PC-9 (cell line): Measurements from ENCODE around the gene PRIMA1. TPM values are rescaled to one million over a fixed set of nuclear protein-coding genes. Genes with fewer than 3 reads are reported as not detected.

ENCODE experiments used
- BruUV-seq: library from RNA; stranded (reverse); fragments of 400-500 nt; replicated peaks from 2 replicates; lab custom pipeline; 2021; lab: Mats Ljungman, UMichigan
- CTCF ChIA-PET: fragments of 300-600 bp; sonication (Branson Sonifier 250); formaldehyde crosslinking; loops from one replicate; lab custom pipeline; 2022; ENCODE audit warnings: antibody characterized with exemption; lab: Charles Lee
- POLR2A ChIA-PET: fragments of 300-600 bp; sonication (Branson Sonifier 250); formaldehyde crosslinking; loops from one replicate; lab custom pipeline; 2022; ENCODE audit warnings: antibody characterized with exemption; ENCODE audit not compliant: unreplicated experiment; lab: Charles Lee
- DNase-seq, 2 experiments: peaks; one replicate each; pipeline versions ENCODE4 v3.0.0 to v3.0.0-alpha.2; 2015 to 2022; ENCODE audit warnings: mixed read lengths in 1 of 2
- H2AFZ ChIP-seq: fragments of 200-600 bp; sonication (generic); 2 replicates; pipeline ENCODE4 v1.8.1; 2017; ENCODE audit warnings: antibody characterized with exemption
- H3F3A ChIP-seq: fragments of 200-600 bp; sonication (generic); 2 replicates; pipeline ENCODE4 v1.8.1; 2017; ENCODE audit warnings: antibody characterized with exemption, mild to moderate bottlenecking, low read depth; ENCODE audit not compliant: insufficient read depth
- H3K27ac ChIP-seq: fragments of 200-600 bp; sonication (generic); 2 replicates; pipeline ENCODE4 v1.6.1; 2016; ENCODE audit warnings: mixed run types
- H3K27me3 ChIP-seq: fragments of 200-600 bp; sonication (generic); 2 replicates; pipeline ENCODE4 v1.6.1; 2016; ENCODE audit warnings: low read depth, mixed run types; ENCODE audit not compliant: insufficient read depth
- H3K36me3 ChIP-seq: fragments of 200-600 bp; sonication (generic); 2 replicates; pipeline ENCODE4 v1.6.1; 2016; ENCODE audit warnings: low read depth, mixed run types
- H3K4me1 ChIP-seq: fragments of 200-600 bp; sonication (generic); replicated peaks from 2 replicates; pipeline ENCODE4 v1.6.1; 2016; ENCODE audit warnings: mixed run types; ENCODE audit not compliant: insufficient read depth
- H3K4me2 ChIP-seq: fragments of 200-600 bp; sonication (generic); 2 replicates; pipeline ENCODE4 v1.6.1; 2017; ENCODE audit warnings: mixed run types
- H3K4me3 ChIP-seq: fragments of 200-600 bp; sonication (generic); 2 replicates; pipeline ENCODE4 v1.6.1; 2016; ENCODE audit warnings: mixed run types
- H3K79me2 ChIP-seq: fragments of 200-600 bp; sonication (generic); 2 replicates; pipeline ENCODE4 v1.6.1; 2017; ENCODE audit warnings: low read depth, mixed run types
- H3K9me2 ChIP-seq: fragments of 200-600 bp; sonication (generic); 2 replicates; pipeline ENCODE4 v1.8.1; 2017; ENCODE audit warnings: mild to moderate bottlenecking; ENCODE audit not compliant: insufficient read depth
- H3K9me3 ChIP-seq: fragments of 200-600 bp; sonication (generic); 2 replicates; pipeline ENCODE4 v1.8.1; 2016; ENCODE audit warnings: low read depth; ENCODE audit not compliant: insufficient read depth
- H4K20me1 ChIP-seq: fragments of 200-600 bp; sonication (generic); 2 replicates; pipeline ENCODE4 v1.8.1; 2017; ENCODE audit not compliant: insufficient read depth
- CTCF ChIP-seq: fragments of 200-600 bp; sonication (generic); conservative IDR thresholded peaks from 2 replicates; pipeline ENCODE4 v1.6.1; 2017; ENCODE audit warnings: mixed run types, antibody characterized with exemption, mild to moderate bottlenecking, moderate library complexity
- EZH2 ChIP-seq: fragments of 200-600 bp; sonication (generic); IDR thresholded peaks from 2 replicates; pipeline ENCODE4 v1.8.0; 2017; ENCODE audit warnings: antibody characterized with exemption, low read depth
- intact Hi-C: fragments of 100-400 bp; cut with micrococcal nuclease; formaldehyde crosslinking; loops from one replicate; pipeline ENCODE4 v1.10.0; 2022; ENCODE audit not compliant: unreplicated experiment
- total RNA-seq: library from RNA; stranded (reverse); gene quantifications from 2 replicates; pipeline ENCODE4 v1.2.3, GENCODE V29; 2021

The PRIMA1 gene
- total RNA-seq, 1 experiment from 2014 or later, result not detected

- BruUV-seq, result no TSS peak
- TF ChIP-seq EZH2, result no peak
- no peak for TF ChIP-seq CTCF
- intact Hi-C loops, result no loop called here
Observed at GRCh38 chr14:93744176-93744575, 44.1 kb downstream of the PRIMA1 start.

DNA sequence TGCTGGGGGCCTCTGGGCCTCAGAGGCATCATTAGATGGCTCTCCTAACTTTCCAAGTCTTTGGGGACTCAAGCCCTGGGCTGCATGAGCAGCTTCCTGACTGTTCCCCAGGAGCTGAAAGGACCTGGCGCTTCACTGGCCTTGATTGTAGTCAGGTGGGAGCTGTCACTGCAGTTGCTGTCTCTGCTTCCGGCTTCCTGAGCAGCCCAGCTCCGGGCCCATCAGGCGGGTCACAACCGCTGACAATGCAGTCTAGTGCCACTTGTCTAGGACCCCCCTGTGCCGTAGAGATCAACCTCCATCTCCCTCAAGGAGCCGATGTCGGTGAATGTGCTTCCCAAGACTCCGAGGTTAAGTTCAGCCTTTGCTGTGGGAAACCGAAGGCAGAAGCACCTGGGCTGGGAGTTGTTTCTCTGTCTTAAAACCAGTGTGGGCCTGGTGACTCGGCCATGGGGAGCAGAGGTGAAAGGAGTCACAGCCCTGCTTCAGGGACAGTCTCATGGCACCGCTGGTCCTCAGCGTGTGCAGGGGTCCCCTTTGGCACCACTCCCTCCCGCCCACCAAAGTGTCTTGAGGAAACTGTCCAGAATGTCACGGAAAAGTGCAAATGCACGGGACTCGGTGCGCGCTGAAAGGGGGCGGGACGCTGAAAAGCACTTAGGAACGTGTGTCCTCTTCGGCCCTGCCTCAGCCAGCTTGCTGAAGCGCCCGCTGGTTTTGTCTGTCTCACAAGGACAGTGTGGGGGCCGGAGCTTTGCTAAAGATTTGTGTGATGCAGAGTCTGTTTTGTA is 44.8 kb downstream of the PRIMA1 start:
- Histone ChIP-seq H3K4me1 (no peaks in the 10 kb centered on the region), H3K4me3 (no peak overlapping the region), H3K9me3 (no peaks in the 10 kb centered on the region), H4K20me1 (no peaks in the 10 kb centered on the region), H3K36me3 (no peaks in the 10 kb centered on the region), H3K79me2 (no peaks in the 10 kb centered on the region), H3K4me2 (no peak overlapping the region), H3F3A (no peaks in the 10 kb centered on the region), H3K27ac (no peak overlapping the region), H2AFZ (no peak overlapping the region), H3K27me3 (peaks cover 79% of the 10 kb centered on the region), H3K9me2 (no peaks in the 10 kb centered on the region)
- DNase-seq, result no peak
- CTCF ChIA-PET, result no interaction called here
- intact Hi-C loops, result no loop called here
- TF ChIP-seq EZH2, result no peak
- POLR2A ChIA-PET, result no interaction called here
- BruUV-seq, result no TSS peak

More at GRCh38 chr14:93744176-93744575, 44.1 kb downstream of the PRIMA1 start:
- POLR2A ChIA-PET, result no interaction called here
- H3K4me2 ChIP-seq, result no peak overlapping the region
- H3K4me1 ChIP-seq, result no peaks in the 10 kb centered on the region
- H4K20me1 ChIP-seq, result no peaks in the 10 kb centered on the region
- no peaks in the 10 kb centered on the region for H3K9me3 ChIP-seq
- peaks cover 81% of the 10 kb centered on the region for H3K27me3 ChIP-seq
- no peaks in the 10 kb centered on the region for H3F3A ChIP-seq
- H3K27ac ChIP-seq, result no peak overlapping the region
- H3K79me2 ChIP-seq, result no peaks in the 10 kb centered on the region
- DNase-seq, result no peak
- CTCF ChIA-PET, result no interaction called here
- no peaks in the 10 kb centered on the region for H3K9me2 ChIP-seq
- H3K4me3 ChIP-seq, result no peak overlapping the region
- H3K36me3 ChIP-seq, result no peaks in the 10 kb centered on the region
- H2AFZ ChIP-seq, result no peak overlapping the region

GRCh38 chr14:93742761-93743160 is 45.5 kb downstream of the PRIMA1 start:
- Histone ChIP-seq H3K79me2 (no peaks in the 10 kb centered on the region), H3K36me3 (no peaks in the 10 kb centered on the region), H3F3A (no peaks in the 10 kb centered on the region), H3K9me2 (no peaks in the 10 kb centered on the region), H3K27ac (no peak overlapping the region), H3K9me3 (no peaks in the 10 kb centered on the region), H3K4me3 (no peak overlapping the region), H2AFZ (no peak overlapping the region), H3K27me3 (peaks cover 76% of the 10 kb centered on the region), H4K20me1 (no peaks in the 10 kb centered on the region), H3K4me1 (no peaks in the 10 kb centered on the region), H3K4me2 (no peak overlapping the region)
- intact Hi-C loops, result no loop called here
- ChIA-PET POLR2A (no interaction called here), CTCF (no interaction called here)
- no peak for TF ChIP-seq CTCF
- no peak for TF ChIP-seq EZH2
- BruUV-seq, result no TSS peak
- no peak for DNase-seq
